Ectodermal cell (in vitro differentiated cells): Measurements from ENCODE around the gene HCRTR1.

ENCODE experiments used
- H3K27ac ChIP-seq: 2 replicates; pipeline ENCODE4 v1.7.0; 2013; ENCODE audit warnings: mild to moderate bottlenecking, low read depth, low read length; ENCODE audit not compliant: insufficient read depth, poor library complexity, severe bottlenecking
- H3K27me3 ChIP-seq: 2 replicates; pipeline ENCODE4 v1.7.0; 2013; ENCODE audit warnings: mild to moderate bottlenecking, low read length; ENCODE audit not compliant: insufficient read depth, control insufficient read depth, poor library complexity, severe bottlenecking
- H3K36me3 ChIP-seq: one replicate; pipeline ENCODE4 v1.7.0; 2013; ENCODE audit warnings: low read length; ENCODE audit not compliant: control insufficient read depth, insufficient read depth
- H3K4me1 ChIP-seq: one replicate; pipeline ENCODE4 v1.7.0; 2013; ENCODE audit warnings: low read length; ENCODE audit not compliant: control insufficient read depth, insufficient read depth
- H3K4me3 ChIP-seq: 2 replicates; pipeline ENCODE4 v1.7.0; 2013; ENCODE audit warnings: low read depth, low read length, control low read depth; ENCODE audit not compliant: insufficient read depth
- H3K9me3 ChIP-seq: 2 replicates; pipeline ENCODE4 v1.7.0; 2013; ENCODE audit warnings: mild to moderate bottlenecking, low read length, moderate library complexity; ENCODE audit not compliant: control insufficient read depth
- WGBS, 2 experiments: methylation state at CpG; one replicate each; pipeline ENCODE4 v1.1.7; 2013; ENCODE audit warnings: missing lambda C conversion rate in 2 of 2; 5-methylcytosine and 5-hydroxymethylcytosine counted together

The HCRTR1 gene

GRCh38 chr1:31659889-31660288, 42.4 kb downstream of the HCRTR1 start:
- 80% methylated on average over 3 of the region's 3 CpGs for WGBS, 2 experiments
- no peak overlapping the region for H3K27ac ChIP-seq
- H3K27me3 ChIP-seq, result no peaks in the 10 kb centered on the region

GRCh38 chr1:31660871-31661455, 43.5 kb downstream of the HCRTR1 start:
- no peaks in the 10 kb centered on the region for H3K27me3 ChIP-seq
- no peak overlapping the region for H3K4me3 ChIP-seq
- no peaks in the 10 kb centered on the region for H3K9me3 ChIP-seq
- H3K36me3 ChIP-seq, result no peaks in the 10 kb centered on the region
- no peaks in the 10 kb centered on the region for H3K4me1 ChIP-seq
- no peak overlapping the region for H3K27ac ChIP-seq
- 89 to 94% methylated on average over 4 of the region's 4 CpGs for WGBS, 2 experiments

More at GRCh38 chr1:31659889-31660288, 42.4 kb downstream of the HCRTR1 start:
- Histone ChIP-seq H3K4me1 (no peaks in the 10 kb centered on the region), H3K4me3 (no peak overlapping the region), H3K36me3 (no peaks in the 10 kb centered on the region), H3K9me3 (no peaks in the 10 kb centered on the region)

- 94 to 96% methylated on average over 6 of the region's 6 CpGs for WGBS, 2 experiments
- Histone ChIP-seq H3K4me3 (no peak overlapping the region), H3K36me3 (no peaks in the 10 kb centered on the region), H3K9me3 (no peaks in the 10 kb centered on the region), H3K4me1 (peaks cover 6% of the 10 kb centered on the region), H3K27me3 (no peaks in the 10 kb centered on the region), H3K27ac (no peak overlapping the region)
These were observed 44.4 kb downstream of the HCRTR1 start for GRCh38 chr1:31661856-31662255.

GRCh38 chr1:31662463-31662862, 45.0 kb downstream of the HCRTR1 start:
- Histone ChIP-seq H3K27me3 (no peaks in the 10 kb centered on the region), H3K27ac (no peak overlapping the region), H3K36me3 (no peaks in the 10 kb centered on the region), H3K4me1 (peaks cover 8% of the 10 kb centered on the region), H3K4me3 (no peak overlapping the region), H3K9me3 (no peaks in the 10 kb centered on the region)
- 92 to 93% methylated on average over 11 to 12 of the region's 12 CpGs for WGBS, 2 experiments

GRCh38 chr1:31663622-31664452, 46.3 kb downstream of the HCRTR1 start:
- Histone ChIP-seq H3K36me3 (no peaks in the 10 kb centered on the region), H3K9me3 (no peaks in the 10 kb centered on the region), H3K27me3 (no peaks in the 10 kb centered on the region), H3K27ac (no peak overlapping the region), H3K4me1 (peaks cover 8% of the 10 kb centered on the region), H3K4me3 (no peak overlapping the region)
- 43 to 46% methylated on average over 9 of the region's 9 CpGs for WGBS, 2 experiments

GRCh38 chr1:31664528-31664927, 47.0 kb downstream of the HCRTR1 start:
- H3K27me3 ChIP-seq, result no peaks in the 10 kb centered on the region

GRCh38 chr1:31665234-31665878, 47.9 kb downstream of the HCRTR1 start:
- no peaks in the 10 kb centered on the region for H3K36me3 ChIP-seq
- H3K9me3 ChIP-seq, result no peaks in the 10 kb centered on the region
- no peak overlapping the region for H3K27ac ChIP-seq
- no peaks in the 10 kb centered on the region for H3K27me3 ChIP-seq
- no peak overlapping the region for H3K4me3 ChIP-seq
- WGBS, 2 experiments, result 94 to 95% methylated on average over 7 of the region's 7 CpGs
- H3K4me1 ChIP-seq, result peaks cover 8% of the 10 kb centered on the region

More at GRCh38 chr1:31664528-31664927, 47.0 kb downstream of the HCRTR1 start:
- Histone ChIP-seq H3K4me1 (peaks cover 8% of the 10 kb centered on the region), H3K4me3 (no peak overlapping the region), H3K9me3 (no peaks in the 10 kb centered on the region), H3K36me3 (no peaks in the 10 kb centered on the region), H3K27ac (no peak overlapping the region)
- 89 to 91% methylated on average over 9 of the region's 9 CpGs for WGBS, 2 experiments

- Histone ChIP-seq H3K4me1 (peaks cover 8% of the 10 kb centered on the region), H3K4me3 (no peak overlapping the region), H3K9me3 (no peaks in the 10 kb centered on the region), H3K27ac (no peak overlapping the region), H3K27me3 (no peaks in the 10 kb centered on the region), H3K36me3 (no peaks in the 10 kb centered on the region)
- WGBS, 2 experiments, result 63 to 69% methylated on average over 10 of the region's 10 CpGs
These were observed 48.9 kb downstream of the HCRTR1 start for GRCh38 chr1:31666263-31666963.

GRCh38 chr1:31667065-31667785, 49.7 kb downstream of the HCRTR1 start:
- H3K36me3 ChIP-seq, result no peaks in the 10 kb centered on the region
- peaks cover 8% of the 10 kb centered on the region for H3K4me1 ChIP-seq
- no peak overlapping the region for H3K27ac ChIP-seq
- 84 to 87% methylated on average over 19 of the region's 19 CpGs for WGBS, 2 experiments
- no peaks in the 10 kb centered on the region for H3K27me3 ChIP-seq
- H3K4me3 ChIP-seq, result no peak overlapping the region
- no peaks in the 10 kb centered on the region for H3K9me3 ChIP-seq
